GM12878 (cell line): Measurements from ENCODE around the gene NCAPD3.

ENCODE experiments used
- CREM ChIP-seq: IDR thresholded peaks from 2 replicates; pipeline ENCODE4 v1.6.1; 2014; ENCODE audit warnings: antibody characterized with exemption, low read depth
- MEF2A ChIP-seq: IDR thresholded peaks from 2 replicates; pipeline ENCODE4 v1.6.1; 2011; ENCODE audit warnings: low read depth, mild to moderate bottlenecking, low read length, moderate library complexity; ENCODE audit not compliant: insufficient read depth
- STAT1 ChIP-seq: fragments of 450-650 bp; conservative IDR thresholded peaks from 2 replicates; pipeline ENCODE4 v1.6.1; 2014; ENCODE audit warnings: antibody characterized with exemption, mild to moderate bottlenecking
- TF ChIP-seq, protein P1 (sequence below), 3 experiments: IDR thresholded peaks in 2 of 3; conservative IDR thresholded peaks in 1 of 3; 2 replicates each; pipeline ENCODE4 v1.5.1; 2011; ENCODE audit warnings: low read depth in 3 of 3, low read length in 3 of 3, mild to moderate bottlenecking in 3 of 3, control low read depth in 2 of 3, moderate library complexity in 2 of 3, inconsistent platforms in 1 of 3, mixed read lengths in 1 of 3; ENCODE audit not compliant: control insufficient read depth in 2 of 3, insufficient read depth in 1 of 3; ENCODE audit errors: extremely low read depth in 1 of 3

DNA sequence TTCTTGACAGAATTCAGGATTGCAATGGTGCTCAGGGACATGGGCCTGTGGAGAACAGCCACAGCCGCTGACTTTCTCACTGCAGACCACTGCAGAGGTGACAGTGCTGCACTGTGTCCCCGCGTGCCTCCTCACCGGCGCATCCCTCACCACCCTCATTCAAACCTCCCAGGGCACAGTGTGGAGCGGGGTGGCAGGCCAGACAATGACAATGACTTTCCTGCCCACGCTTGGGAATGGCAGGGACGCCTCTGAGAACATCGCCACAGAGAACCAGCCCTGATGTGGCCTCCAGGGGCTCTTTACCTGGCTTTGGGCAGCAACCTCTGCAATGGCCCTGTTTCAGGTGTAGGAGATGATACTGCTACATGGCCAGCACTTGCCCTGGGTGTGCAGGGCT lies 65.7 kb downstream of the NCAPD3 start:
- no peak for TF ChIP-seq STAT1
- TF ChIP-seq, protein P1, sequence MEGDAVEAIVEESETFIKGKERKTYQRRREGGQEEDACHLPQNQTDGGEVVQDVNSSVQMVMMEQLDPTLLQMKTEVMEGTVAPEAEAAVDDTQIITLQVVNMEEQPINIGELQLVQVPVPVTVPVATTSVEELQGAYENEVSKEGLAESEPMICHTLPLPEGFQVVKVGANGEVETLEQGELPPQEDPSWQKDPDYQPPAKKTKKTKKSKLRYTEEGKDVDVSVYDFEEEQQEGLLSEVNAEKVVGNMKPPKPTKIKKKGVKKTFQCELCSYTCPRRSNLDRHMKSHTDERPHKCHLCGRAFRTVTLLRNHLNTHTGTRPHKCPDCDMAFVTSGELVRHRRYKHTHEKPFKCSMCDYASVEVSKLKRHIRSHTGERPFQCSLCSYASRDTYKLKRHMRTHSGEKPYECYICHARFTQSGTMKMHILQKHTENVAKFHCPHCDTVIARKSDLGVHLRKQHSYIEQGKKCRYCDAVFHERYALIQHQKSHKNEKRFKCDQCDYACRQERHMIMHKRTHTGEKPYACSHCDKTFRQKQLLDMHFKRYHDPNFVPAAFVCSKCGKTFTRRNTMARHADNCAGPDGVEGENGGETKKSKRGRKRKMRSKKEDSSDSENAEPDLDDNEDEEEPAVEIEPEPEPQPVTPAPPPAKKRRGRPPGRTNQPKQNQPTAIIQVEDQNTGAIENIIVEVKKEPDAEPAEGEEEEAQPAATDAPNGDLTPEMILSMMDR (IDR thresholded peaks at IDR 0.05 in 2 of 3, conservative IDR thresholded peaks at IDR 0.05 in 1 of 3; ENCODE audit: control insufficient read depth in 2 of 3, extremely low read depth in 1 of 3, insufficient read depth in 1 of 3, low read depth in 3 of 3, low read length in 3 of 3): no peak
- no peak for TF ChIP-seq MEF2A
- TF ChIP-seq CREM: no peak
